Prostate gland (tissue), 2 donors: Measurements from ENCODE around the gene EXOC3L1.

Experiments used
- POLR2AphosphoS5 ChIP-seq: sonication (generic); formaldehyde crosslinking; IDR thresholded peaks from one replicate; pipeline ENCODE4 v1.6.1; 2017; ENCODE audit warnings: antibody characterized with exemption
- TF ChIP-seq, protein P1 (sequence below), 4 experiments: fragments of 200-600 bp in 2 of 4; fragments of 450-650 bp in 2 of 4; sonication (generic) in 2 of 4; IDR thresholded peaks; 1 replicate in 3 of 4; 2 replicates in 1 of 4; pipeline ENCODE4 v1.5.1; 2016 to 2019; ENCODE audit warnings: antibody characterized with exemption in 4 of 4, mild to moderate bottlenecking in 2 of 4, moderate library complexity in 2 of 4

DNA sequence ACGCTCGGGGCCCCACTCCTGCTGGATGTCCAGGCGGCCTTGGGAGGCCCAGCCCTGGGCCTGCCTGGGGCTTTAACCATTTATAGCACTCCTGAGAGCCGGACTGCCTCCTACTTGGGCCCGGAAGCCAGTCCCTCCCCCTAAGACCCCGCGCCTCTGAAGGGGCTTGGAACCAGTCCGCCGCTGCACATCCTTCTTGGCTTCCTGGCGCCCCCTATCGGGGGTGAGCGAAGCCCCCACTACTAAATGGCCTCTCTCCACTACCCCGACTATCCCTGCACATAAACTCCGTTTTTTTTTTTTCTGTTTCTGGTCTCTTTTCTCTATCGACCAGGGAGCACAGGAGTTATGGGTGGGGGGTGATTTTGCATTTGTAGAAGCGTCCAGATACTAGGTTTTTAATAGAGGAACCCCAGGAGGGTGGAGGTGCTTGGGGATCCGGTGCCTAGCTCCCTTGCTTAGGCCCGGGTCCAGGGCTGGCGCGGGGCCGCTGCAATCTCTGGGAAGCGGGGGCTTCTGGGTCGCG lies 20.2 kb downstream of the EXOC3L1 start:
- no peak for TF ChIP-seq POLR2AphosphoS5
- TF ChIP-seq, protein P1, sequence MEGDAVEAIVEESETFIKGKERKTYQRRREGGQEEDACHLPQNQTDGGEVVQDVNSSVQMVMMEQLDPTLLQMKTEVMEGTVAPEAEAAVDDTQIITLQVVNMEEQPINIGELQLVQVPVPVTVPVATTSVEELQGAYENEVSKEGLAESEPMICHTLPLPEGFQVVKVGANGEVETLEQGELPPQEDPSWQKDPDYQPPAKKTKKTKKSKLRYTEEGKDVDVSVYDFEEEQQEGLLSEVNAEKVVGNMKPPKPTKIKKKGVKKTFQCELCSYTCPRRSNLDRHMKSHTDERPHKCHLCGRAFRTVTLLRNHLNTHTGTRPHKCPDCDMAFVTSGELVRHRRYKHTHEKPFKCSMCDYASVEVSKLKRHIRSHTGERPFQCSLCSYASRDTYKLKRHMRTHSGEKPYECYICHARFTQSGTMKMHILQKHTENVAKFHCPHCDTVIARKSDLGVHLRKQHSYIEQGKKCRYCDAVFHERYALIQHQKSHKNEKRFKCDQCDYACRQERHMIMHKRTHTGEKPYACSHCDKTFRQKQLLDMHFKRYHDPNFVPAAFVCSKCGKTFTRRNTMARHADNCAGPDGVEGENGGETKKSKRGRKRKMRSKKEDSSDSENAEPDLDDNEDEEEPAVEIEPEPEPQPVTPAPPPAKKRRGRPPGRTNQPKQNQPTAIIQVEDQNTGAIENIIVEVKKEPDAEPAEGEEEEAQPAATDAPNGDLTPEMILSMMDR (IDR thresholded peaks at IDR 0.05), result peak in 3 of 4 experiments; percentile 20 to 34 (median 29)
